OCI-M2 (cell line): ENCODE data around the gene SYNE2.

Source experiments
- DNase-seq: peaks from one replicate; lab custom pipeline; 2025; ENCODE audit not compliant: unreplicated experiment; lab: John Stamatoyannopoulos, UW

SYNE2 gene

DNA sequence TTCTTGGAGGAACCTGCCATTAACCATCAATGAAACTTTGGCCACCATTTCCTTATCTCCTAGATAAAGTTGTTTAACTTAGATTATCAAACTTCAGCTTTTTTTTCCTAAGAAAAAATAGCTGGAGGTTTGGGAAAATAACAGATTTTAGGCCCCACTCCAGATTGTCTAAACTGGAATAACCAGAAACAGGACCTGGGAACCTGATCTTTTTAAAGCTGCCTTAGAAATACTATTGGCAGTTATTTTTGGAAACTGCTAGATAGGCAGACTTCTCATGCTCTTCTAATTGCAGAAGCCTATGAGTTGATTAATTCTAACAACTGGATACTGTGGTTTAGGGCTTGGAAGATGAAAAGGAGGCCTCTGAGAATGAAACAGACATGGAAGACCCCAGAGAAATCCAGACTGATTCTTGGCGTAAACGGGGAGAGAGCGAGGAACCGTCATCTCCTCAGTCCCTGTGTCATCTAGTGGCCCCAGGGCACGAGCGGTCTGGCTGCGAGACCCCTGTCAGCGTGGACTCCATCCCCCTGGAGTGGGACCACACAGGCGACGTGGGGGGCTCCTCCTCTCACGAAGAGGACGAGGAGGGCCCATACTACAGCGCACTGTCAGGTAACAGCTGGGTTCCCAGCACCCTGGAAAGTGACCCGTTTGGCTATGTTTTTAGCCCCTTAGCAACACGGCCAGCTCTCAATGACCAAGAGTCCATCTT lies 361.2 kb downstream of the SYNE2 start:
- no peak for DNase-seq

DNA sequence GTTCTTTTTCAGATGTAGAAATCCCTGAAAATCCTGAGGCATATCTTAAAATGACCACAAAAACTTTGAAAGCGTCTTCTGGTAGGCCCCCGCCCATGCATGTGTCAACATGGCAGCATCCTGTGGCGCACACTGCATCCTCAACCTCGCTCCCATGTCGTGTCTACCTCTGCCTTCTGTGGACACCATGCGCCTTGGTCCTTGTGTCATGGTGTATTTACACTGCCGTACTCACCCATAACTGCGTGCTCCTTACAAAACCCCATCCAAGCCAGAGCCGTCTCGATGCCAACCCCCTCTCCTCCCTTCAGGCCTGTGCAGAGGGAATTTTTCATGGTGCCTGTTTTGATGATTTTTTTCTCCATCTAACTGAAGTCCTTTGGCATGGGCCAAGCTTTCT lies 362.5 kb downstream of the SYNE2 start:
- no peak for DNase-seq

GRCh38 chr14:64215978-64216377 lies 363.2 kb downstream of the SYNE2 start:
- no peak for DNase-seq

GRCh38 chr14:64217308-64217707 lies 364.5 kb downstream of the SYNE2 start:
- no peak for DNase-seq

- no peak for DNase-seq
Observed at GRCh38 chr14:64217834-64218233, 365.0 kb downstream of the SYNE2 start.

GRCh38 chr14:64218344-64219240 lies 365.8 kb downstream of the SYNE2 start:
- no peak for DNase-seq

DNA sequence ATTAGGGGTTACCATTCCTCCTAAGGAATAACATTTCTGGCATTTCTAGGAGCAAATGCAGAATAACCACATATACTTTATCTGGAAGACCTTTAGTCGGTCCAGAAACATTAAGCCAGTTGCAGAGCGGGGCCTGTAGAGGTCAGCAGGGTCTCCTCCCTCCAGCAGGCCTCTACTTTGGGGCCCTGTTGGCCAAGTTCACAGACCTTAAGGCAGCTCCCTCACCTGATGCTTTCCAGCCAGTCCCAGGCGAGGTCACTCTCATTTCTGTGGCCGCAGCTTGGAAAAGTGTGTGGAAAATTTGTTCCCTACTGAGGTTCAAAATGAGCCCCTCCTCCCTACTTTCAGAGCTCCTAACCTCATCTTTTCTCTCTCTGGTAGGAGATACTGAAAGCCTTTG lies 367.3 kb downstream of the SYNE2 start:
- no peak for DNase-seq

DNA sequence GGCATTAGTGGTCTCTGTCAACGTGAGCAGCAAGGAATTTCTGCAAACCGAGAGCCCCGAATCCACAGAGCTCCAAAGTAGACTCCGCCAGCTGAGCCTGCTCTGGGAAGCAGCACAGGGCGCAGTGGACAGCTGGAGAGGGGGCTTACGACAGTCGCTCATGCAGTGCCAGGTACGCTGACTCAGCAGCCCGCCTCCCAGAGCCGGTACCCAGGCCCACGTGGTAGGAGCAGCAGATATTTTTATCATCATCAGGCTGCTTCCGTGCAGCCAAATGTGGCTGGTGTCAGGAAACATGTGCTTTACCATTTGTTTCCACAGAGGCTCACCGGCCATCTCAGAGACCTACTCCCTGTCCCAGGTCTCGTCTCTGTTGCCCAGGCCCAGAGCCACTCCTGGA lies 367.7 kb downstream of the SYNE2 start:
- no peak for DNase-seq

DNA sequence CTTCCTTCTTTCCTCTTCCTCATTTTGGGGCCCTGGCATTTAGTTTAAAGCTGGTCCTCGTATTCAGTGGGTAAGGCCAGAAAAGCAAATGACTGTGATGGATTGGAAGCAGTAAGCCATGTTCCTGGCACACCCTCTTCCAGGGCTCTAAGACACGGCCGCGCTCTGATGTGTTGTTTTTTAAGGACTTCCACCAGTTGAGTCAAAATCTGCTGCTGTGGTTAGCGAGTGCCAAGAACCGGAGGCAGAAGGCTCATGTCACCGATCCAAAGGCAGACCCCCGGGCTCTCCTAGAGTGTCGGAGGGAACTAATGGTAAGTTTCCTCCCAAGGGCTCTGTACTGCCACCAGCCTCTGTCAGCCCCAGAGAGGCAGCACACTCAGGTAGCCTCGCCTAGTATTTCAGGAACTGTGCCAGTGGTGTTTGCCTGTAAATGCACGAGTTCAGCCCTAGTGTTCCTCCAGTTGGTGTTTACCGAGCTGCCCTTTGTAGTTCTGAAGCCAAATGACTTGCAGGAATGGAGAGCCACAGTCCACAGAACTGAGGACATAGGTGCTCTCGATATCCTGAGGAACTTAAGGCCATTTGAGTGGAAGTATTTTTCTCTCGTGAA lies 368.7 kb downstream of the SYNE2 start:
- DNase-seq, result no peak

- no peak for DNase-seq
Observed at GRCh38 chr14:64225151-64225757, 372.4 kb downstream of the SYNE2 start.

- DNase-seq, result no peak
Observed at GRCh38 chr14:64227856-64228255, 375.1 kb downstream of the SYNE2 start.

DNA sequence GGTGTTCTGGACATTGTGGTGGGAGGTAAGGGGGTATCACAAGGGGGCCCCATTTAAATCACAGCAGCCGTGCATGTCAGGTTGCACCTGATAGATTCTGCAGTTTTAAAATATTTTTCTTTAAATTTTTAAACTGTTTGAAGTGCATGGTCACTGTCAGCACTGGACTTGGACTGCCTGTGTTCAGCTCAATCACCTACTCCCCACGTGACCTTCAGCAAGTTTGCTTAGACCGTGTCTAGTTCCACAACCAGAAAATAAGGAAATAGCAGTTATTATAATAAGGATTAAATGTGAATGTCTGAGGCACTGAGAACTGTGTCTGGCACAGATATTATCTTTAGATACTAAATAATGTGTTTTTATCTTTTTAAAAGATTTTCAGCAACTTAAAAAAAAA lies 376.7 kb downstream of the SYNE2 start:
- DNase-seq, result no peak

- no peak for DNase-seq
Observed at GRCh38 chr14:64232095-64232838, 379.5 kb downstream of the SYNE2 start.

DNA sequence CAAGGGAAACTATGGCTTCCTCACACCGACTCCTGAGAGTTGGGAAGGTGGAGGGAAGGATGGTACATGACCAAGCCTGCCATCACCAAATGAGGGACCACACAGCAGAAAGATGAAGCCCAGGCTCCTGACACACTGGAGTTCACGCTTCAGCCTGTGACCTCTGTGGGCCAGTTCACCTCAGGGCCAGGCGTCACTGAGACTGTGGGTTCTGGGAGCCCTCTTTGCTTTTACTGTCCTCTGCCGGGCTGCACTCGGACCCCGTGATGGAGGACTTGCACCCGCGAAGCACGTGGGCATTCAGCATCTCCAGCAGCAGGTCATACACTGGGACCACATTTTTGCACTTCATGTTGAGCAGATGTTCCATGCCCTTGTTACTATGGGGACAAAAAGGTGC lies 380.1 kb downstream of the SYNE2 start:
- DNase-seq, result no peak

DNA sequence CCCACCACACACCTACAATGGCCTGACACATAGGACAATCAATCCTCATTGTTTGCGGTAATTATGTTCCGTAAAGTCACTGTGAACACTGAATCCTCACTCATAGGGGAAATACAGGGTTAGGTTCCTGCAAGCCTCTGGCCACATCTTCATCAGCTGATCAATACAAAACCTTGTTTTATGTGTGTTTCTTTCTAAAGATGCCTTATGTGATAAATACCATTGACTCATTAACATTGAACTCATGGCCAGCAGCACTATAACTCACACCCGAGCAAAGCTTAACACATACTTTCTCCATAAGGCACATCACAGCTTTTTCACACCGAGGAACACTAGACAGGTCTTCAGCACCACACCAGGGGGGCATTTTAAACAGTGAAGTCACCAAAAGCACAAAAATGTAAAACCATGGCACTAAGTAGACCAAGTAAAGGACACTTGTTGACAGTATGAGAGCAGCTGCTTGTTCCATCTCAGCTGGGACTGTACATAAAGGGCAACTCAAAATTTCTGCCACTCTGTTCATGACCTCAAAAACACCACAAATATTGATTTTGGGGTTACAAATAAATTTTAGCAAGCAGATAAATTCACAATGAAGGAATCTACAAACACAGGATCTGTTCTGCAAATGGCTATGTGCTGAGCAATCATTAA lies 380.9 kb downstream of the SYNE2 start:
- DNase-seq, result no peak

DNA sequence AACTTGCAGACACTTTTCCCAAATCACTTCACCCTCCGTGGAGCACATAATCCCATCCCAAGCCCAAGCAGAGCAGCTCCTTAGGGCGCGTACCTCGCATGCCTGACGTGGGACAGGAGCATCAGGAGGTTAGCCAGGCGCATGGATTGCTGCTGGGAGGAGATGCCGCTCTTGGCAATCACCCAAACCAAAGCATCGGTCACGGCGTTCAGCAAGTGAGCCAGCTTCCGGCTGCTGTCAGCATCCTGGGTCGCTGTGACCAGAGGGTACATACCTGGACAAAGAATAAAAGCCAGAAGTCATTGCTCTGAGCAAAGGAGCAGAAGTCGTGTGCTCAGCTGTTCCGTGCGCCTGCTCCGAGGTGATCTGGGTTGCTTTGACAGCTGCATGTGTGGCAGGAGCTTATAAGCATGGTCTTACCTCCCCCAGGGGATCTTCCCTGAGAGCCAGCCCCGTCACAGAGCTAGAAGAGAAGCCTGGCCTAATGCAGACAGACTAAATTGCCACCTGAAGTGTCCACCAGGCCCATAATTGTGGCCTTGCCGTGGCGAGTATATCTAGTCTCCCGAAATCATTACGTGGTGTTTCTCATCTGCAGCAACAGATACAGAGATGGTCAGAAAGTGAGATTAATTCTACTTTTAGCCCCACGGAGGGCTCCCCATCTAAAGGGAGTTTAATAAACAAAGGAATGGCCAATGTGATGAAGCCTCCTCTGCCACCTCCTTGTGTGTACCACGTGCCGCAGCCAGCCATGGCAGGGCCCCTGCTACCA lies 382.3 kb downstream of the SYNE2 start:
- no peak for DNase-seq

DNA sequence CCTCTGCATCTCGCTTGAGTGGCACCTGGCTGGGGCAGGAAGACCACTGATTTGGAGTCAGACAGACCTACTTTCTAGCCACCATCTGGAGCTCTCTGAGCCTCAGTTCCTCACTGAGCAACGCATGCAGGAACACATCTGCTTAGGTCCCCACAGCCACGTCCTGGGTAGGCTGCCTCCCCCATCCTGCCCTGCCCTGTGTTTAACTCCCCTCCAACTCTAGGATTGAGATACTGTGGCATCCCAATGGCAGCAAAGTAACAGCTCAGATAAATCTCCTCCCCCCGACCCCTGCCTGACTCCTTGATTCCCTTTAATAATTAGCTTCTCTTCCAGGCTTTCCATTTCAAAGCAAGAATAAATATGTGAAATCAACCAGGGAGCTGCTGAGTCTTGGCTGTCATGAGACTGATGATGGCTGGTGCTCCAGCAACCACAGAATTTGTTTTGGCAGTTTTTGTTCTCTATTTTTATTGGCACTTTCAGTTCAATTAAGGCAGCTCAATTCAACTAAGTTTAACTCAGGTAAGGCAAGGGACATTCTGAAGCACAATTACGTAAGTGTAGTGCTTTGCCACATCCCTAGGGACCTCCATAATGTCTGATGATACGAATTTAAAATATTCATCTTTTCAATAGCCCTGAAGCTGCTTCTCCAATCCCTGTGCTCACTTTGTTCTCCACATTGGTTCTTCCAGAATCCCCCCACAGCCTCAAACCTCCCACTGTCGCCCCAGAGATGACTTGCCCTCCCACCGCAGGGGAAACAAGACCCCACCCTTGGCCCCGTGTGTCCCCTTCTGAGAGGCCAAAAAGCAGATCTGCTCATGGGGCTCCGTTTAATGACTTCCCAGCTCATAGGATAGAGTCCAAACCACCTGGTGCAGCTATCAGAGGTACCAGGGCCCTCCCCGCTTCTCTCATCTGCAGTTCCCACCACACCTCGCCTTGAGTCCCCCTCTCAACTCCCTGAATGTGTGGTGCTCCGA lies 383.1 kb downstream of the SYNE2 start:
- no peak for DNase-seq

GRCh38 chr14:64238049-64238448 lies 385.2 kb downstream of the SYNE2 start:
- DNase-seq, result no peak
